Fibroblast of lung (primary cell): Measurements from ENCODE around the gene PNMA1. TPM values are rescaled to one million over a fixed set of nuclear protein-coding genes. Genes with fewer than 3 reads are reported as not detected.

Experiments used
- DNase-seq, 2 donors: peaks; one replicate each; pipeline versions ENCODE4 v3.0.0 to v3.0.0-alpha.2; 2010; ENCODE audit warnings: low read depth in 2 of 2
- H2AFZ ChIP-seq: 2 replicates; pipeline ENCODE4 v1.5.1; 2012; ENCODE audit warnings: low read length, control low read depth, inconsistent platforms
- H3K27ac ChIP-seq: 2 replicates; pipeline ENCODE4 v1.5.1; 2011; ENCODE audit warnings: low read length, control low read depth; ENCODE audit not compliant: insufficient read depth
- H3K27me3 ChIP-seq: 2 replicates; pipeline ENCODE4 v1.5.1; 2011; ENCODE audit warnings: mild to moderate bottlenecking, low read length; ENCODE audit not compliant: control insufficient read depth, insufficient read depth
- H3K36me3 ChIP-seq: 2 replicates; pipeline ENCODE4 v1.5.1; 2011; ENCODE audit warnings: low read length; ENCODE audit not compliant: control insufficient read depth, insufficient read depth
- H3K4me1 ChIP-seq: 2 replicates; pipeline ENCODE4 v1.5.1; 2011; ENCODE audit warnings: low read length; ENCODE audit not compliant: control insufficient read depth, insufficient read depth; ENCODE audit errors: extremely low read depth
- H3K4me2 ChIP-seq: 2 replicates; pipeline ENCODE4 v1.5.1; 2011; ENCODE audit warnings: low read length, control low read depth; ENCODE audit not compliant: insufficient read depth; ENCODE audit errors: extremely low read depth
- H3K4me3 ChIP-seq, 4 experiments: fragments of 200-600 bp in 1 of 4; sonication (generic) in 1 of 4; replicated peaks in 1 of 4; 2 replicates each; pipeline ENCODE4 v1.5.1; 2011 to 2016; ENCODE audit warnings: low read length in 4 of 4, low read depth in 3 of 4, mild to moderate bottlenecking in 3 of 4, control low read depth in 2 of 4, inconsistent platforms in 1 of 4, mixed read lengths in 1 of 4; ENCODE audit not compliant: insufficient read depth in 1 of 4; ENCODE audit errors: control extremely low read depth in 1 of 4
- H3K79me2 ChIP-seq: 2 replicates; pipeline ENCODE4 v1.5.1; 2012; ENCODE audit warnings: mild to moderate bottlenecking, low read length, inconsistent platforms; ENCODE audit not compliant: control insufficient read depth, insufficient read depth
- H3K9ac ChIP-seq: 2 replicates; pipeline ENCODE4 v1.5.1; 2011; ENCODE audit warnings: mild to moderate bottlenecking, low read length, control low read depth; ENCODE audit not compliant: insufficient read depth
- H3K9me3 ChIP-seq: 2 replicates; pipeline ENCODE4 v1.5.1; 2012; ENCODE audit warnings: low read depth, low read length; ENCODE audit not compliant: control insufficient read depth, insufficient read depth
- H4K20me1 ChIP-seq: 2 replicates; pipeline ENCODE4 v1.5.1; 2011; ENCODE audit warnings: low read length; ENCODE audit not compliant: control insufficient read depth, insufficient read depth; ENCODE audit errors: extremely low read depth
- EZH2 ChIP-seq: IDR thresholded peaks from 2 replicates; pipeline ENCODE4 v1.5.1; 2012; ENCODE audit warnings: low read length, control low read depth, mild to moderate bottlenecking; ENCODE audit errors: missing control alignments
- polyA plus RNA-seq, 2 donors: library from polyadenylated mRNA; depleted of rRNA in 1 of 2; stranded (reverse) in 1 of 2; unstranded in 1 of 2; fragments of >200 nt; gene quantifications; 2 replicates each; pipeline ENCODE4 v1.2.1, GENCODE V29; 2011 to 2012; ENCODE audit warnings: missing spikeins in 1 of 2
- total RNA-seq: library from RNA; depleted of rRNA; stranded (reverse); fragments of >200 nt; gene quantifications from 2 replicates; pipeline ENCODE4 v1.2.1, GENCODE V29; 2014
- TF ChIP-seq, protein P1 (sequence below), 2 donors: IDR thresholded peaks in 1 of 2; conservative IDR thresholded peaks in 1 of 2; 1 replicate in 1 of 2; 2 replicates in 1 of 2; pipeline ENCODE4 v1.5.1; 2011 to 2012; ENCODE audit warnings: low read length in 2 of 2, control low read depth in 1 of 2, inconsistent platforms in 1 of 2, low read depth in 1 of 2, mild to moderate bottlenecking in 1 of 2

PNMA1 gene
- total and polyA plus RNA-seq, 2 donors (not counting 1 experiment from before 2014, with no cell fraction given) = 19.5 to 44.5 TPM

DNA sequence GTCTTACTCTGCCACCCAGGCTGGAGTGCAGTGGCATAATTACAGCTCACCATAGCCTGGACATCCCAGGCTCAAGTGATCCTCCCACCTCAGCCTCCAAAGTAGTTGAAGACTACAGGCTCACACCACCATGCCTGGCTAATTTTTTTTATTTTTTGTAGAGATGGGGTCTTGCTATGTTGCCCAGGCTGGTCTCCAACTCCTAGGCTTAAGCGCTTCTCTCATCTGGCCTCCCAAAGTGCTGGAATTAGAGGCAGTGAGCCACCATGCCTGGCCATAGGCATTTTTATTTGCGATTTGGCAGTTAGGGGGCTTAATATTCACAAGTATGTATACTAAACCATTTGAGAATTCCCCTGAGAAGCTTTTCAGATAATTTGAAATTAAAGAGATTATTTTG is 19.1 kb downstream of the PNMA1 start:
- H4K20me1 ChIP-seq = no peaks in the 10 kb centered on the region
- no peaks in the 10 kb centered on the region for H3K79me2 ChIP-seq
- H3K4me3 ChIP-seq = no peak overlapping the region
- H3K4me1 ChIP-seq = no peaks in the 10 kb centered on the region
- no peak for DNase-seq
- H3K9me3 ChIP-seq = no peaks in the 10 kb centered on the region
- no peak overlapping the region for H3K27ac ChIP-seq
- H3K4me2 ChIP-seq = no peak overlapping the region
- H3K27me3 ChIP-seq = no peaks in the 10 kb centered on the region
- TF ChIP-seq, protein P1, sequence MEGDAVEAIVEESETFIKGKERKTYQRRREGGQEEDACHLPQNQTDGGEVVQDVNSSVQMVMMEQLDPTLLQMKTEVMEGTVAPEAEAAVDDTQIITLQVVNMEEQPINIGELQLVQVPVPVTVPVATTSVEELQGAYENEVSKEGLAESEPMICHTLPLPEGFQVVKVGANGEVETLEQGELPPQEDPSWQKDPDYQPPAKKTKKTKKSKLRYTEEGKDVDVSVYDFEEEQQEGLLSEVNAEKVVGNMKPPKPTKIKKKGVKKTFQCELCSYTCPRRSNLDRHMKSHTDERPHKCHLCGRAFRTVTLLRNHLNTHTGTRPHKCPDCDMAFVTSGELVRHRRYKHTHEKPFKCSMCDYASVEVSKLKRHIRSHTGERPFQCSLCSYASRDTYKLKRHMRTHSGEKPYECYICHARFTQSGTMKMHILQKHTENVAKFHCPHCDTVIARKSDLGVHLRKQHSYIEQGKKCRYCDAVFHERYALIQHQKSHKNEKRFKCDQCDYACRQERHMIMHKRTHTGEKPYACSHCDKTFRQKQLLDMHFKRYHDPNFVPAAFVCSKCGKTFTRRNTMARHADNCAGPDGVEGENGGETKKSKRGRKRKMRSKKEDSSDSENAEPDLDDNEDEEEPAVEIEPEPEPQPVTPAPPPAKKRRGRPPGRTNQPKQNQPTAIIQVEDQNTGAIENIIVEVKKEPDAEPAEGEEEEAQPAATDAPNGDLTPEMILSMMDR (conservative IDR thresholded peaks at IDR 0.05 in 1 of 2, IDR thresholded peaks at IDR 0.05 in 1 of 2; ENCODE audit: low read depth in 1 of 2, low read length in 2 of 2) = no peak
- no peak overlapping the region for H3K9ac ChIP-seq
- no peaks in the 10 kb centered on the region for H3K36me3 ChIP-seq
- no peak overlapping the region for H2AFZ ChIP-seq

DNA sequence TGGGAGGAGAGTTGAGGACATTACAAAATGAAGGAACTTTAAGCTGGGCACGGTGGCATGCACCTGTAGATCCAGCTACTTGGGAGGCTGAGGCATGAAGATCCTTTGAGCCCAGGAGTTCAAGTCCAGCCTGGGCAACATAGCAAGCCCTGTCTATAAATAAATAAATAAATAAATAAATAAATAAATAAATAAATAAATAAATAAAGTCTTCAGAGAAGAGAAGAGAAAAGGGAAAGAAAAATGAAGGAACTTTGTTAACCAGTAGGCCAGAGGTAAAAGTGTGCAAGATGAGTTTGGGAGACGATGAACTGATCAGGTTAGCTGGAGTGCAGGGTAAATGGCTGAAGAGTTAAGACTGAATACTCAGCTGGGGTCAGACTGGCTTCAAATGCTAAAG is 20.1 kb downstream of the PNMA1 start:
- H3K4me3 ChIP-seq = no peak overlapping the region
- no peak for DNase-seq
- no peak for TF ChIP-seq EZH2
- TF ChIP-seq, protein P1 (conservative IDR thresholded peaks at IDR 0.05 in 1 of 2, IDR thresholded peaks at IDR 0.05 in 1 of 2; ENCODE audit: low read depth in 1 of 2, low read length in 2 of 2) = no peak
- H3K4me2 ChIP-seq = no peak overlapping the region
- no peaks in the 10 kb centered on the region for H3K4me1 ChIP-seq
- H4K20me1 ChIP-seq = no peaks in the 10 kb centered on the region
- H2AFZ ChIP-seq = no peak overlapping the region
- H3K36me3 ChIP-seq = no peaks in the 10 kb centered on the region
- H3K9ac ChIP-seq = no peak overlapping the region
- no peaks in the 10 kb centered on the region for H3K9me3 ChIP-seq
- H3K27me3 ChIP-seq = no peaks in the 10 kb centered on the region
- H3K79me2 ChIP-seq = no peaks in the 10 kb centered on the region
- no peak overlapping the region for H3K27ac ChIP-seq

DNA sequence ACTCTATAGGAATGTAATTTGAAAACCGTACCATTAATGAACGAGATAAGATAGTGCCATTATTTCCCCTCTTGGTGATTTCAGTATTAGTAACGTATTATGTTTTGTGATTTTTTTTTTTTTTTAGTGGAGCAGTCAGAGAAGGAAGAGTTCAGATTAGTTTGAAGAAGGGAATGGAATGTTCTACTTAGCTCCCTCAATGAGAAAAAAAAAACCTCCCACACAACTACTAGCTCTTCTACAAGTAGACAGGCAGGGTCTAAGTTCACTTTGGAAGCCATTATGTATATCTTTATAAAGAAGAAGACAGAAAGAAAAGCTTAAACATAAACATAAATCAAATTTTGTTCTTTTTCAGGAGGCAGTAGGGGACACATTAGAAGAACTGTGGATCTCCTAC is 27.3 kb downstream of the PNMA1 start:
- no peaks in the 10 kb centered on the region for H3K4me1 ChIP-seq
- no peak overlapping the region for H3K27ac ChIP-seq
- no peaks in the 10 kb centered on the region for H4K20me1 ChIP-seq
- H3K9me3 ChIP-seq = no peaks in the 10 kb centered on the region
- DNase-seq = no peak
- H3K27me3 ChIP-seq = no peaks in the 10 kb centered on the region
- H3K36me3 ChIP-seq = no peaks in the 10 kb centered on the region
- H3K4me2 ChIP-seq = no peak overlapping the region
- H3K4me3 ChIP-seq = no peak overlapping the region
- no peak overlapping the region for H3K9ac ChIP-seq
- no peak overlapping the region for H2AFZ ChIP-seq
- no peaks in the 10 kb centered on the region for H3K79me2 ChIP-seq
- no peak for TF ChIP-seq EZH2
- TF ChIP-seq, protein P1 (conservative IDR thresholded peaks at IDR 0.05 in 1 of 2, IDR thresholded peaks at IDR 0.05 in 1 of 2; ENCODE audit: low read depth in 1 of 2, low read length in 2 of 2) = no peak
